22Rv1 (cell line): ENCODE results near the gene NHEJ1.

Source experiments
- CTCF ChIP-seq: fragments of 450-650 bp; IDR thresholded peaks from 2 replicates; pipeline ENCODE4 v1.5.1; 2017; ENCODE audit warnings: mild to moderate bottlenecking
- ZFX ChIP-seq: fragments of 450-650 bp; IDR thresholded peaks from 2 replicates; pipeline ENCODE4 v1.6.1; 2017; ENCODE audit warnings: antibody characterized with exemption, borderline replicate concordance

GRCh38 chr2:219029829-219030165 lies 130.8 kb downstream of the NHEJ1 start:
- peak; percentile 96 for TF ChIP-seq CTCF
- TF ChIP-seq ZFX = no peak
